ENCODE measurements around the gene SLC35G3. TPM values are rescaled to one million over a fixed set of nuclear protein-coding genes. Genes with fewer than 3 reads are reported as not detected.
"Not testable (repeated sequence)": the region's sequence is repeated elsewhere in the genome, so short reads cannot be mapped to it uniquely, and the experiment has no call there.

The SLC35G3 gene
- total and polyA plus RNA-seq, 2 of the 4 experiments (the other 2 are of a cell fraction) = not detected

DNA sequence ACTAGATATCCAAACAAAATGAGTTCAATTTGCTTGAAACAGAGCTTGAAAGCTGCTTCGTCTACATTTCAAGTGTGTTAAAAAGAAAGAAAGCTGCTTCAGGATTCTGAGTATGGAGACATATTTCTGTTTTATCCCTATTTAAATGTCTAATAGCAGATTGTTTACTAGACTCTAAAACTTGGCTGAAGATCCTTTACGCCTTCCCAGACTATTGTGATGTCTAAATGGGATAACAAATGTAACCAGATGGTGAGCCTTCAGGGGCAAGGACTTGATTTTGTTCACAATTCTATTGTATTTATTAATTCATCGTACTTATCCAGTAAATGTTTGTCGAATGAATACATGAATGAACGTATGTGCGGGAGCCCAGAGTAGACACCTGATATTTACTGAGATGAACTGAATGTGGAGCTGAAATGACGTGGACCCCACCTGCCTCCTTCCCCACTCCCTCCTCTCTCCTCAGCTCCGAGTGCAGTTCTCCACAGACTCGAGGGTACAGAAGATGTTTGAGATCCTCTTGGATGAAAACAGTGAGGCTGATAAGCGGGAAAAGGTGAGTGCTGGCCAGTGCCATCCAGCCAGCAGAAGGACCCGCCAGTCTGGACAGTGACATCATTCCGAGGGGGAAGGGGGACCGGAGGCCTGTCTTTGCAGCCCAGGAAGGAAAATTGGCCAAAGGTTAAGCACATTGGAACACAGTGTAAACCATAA, 41.6 kb downstream of the SLC35G3 start:
- DNase-seq (no peak), ATAC-seq (ENCODE audit: low read depth) (no peak)
- H4K5ac ChIP-seq (ENCODE audit: low read depth, low read length) = no peak overlapping the region
- no peaks in the 10 kb centered on the region for H3K36me3 ChIP-seq (ENCODE audit: control insufficient read depth, insufficient read depth, low read length)
- TF ChIP-seq RCOR1 (IDR thresholded peaks at IDR 0.05; ENCODE audit: insufficient replicate concordance, low read length) = no peak
- H3K27ac ChIP-seq (ENCODE audit: insufficient read depth, low read length) = no peak overlapping the region
- H4K20me1 ChIP-seq (ENCODE audit: insufficient read depth, low read length) = no peaks in the 10 kb centered on the region
- no peaks in the 10 kb centered on the region for H3K79me1 ChIP-seq (ENCODE audit: low read depth in 1 of 2, low read length in 2 of 2)
- H3K4me2 ChIP-seq (ENCODE audit: low read depth, low read length) = no peak overlapping the region
- no peak overlapping the region for H3K9ac ChIP-seq (ENCODE audit: low read depth, low read length)
- BruUV-seq (replicated peaks) = no TSS peak
- no peaks in the 10 kb centered on the region for H3K4me1 ChIP-seq (ENCODE audit: control insufficient read depth, insufficient read depth, low read length)
- no peak overlapping the region for H3K4me3 ChIP-seq (ENCODE audit: insufficient read depth, low read depth, low read length)
- H2BK15ac ChIP-seq (ENCODE audit: low read depth, low read length) = no peak overlapping the region
- no peak overlapping the region for H4K91ac ChIP-seq (ENCODE audit: insufficient read depth, low read depth, low read length)
- peaks cover 27% of the 10 kb centered on the region for H3K27me3 ChIP-seq (ENCODE audit: control insufficient read depth, insufficient read depth, low read length)
- CTCF ChIA-PET = interaction anchor here (0.6 kb wide), 1 partner anchor 1331 kb away, joined by 3 read pairs; no protein-coding TSS in a partner anchor
- intact Hi-C loops (cut with micrococcal nuclease) = no loop called here
- in situ Hi-C loops (cut with MboI; ENCODE audit: low sequenced_read_pairs) = no loop called here
- WGBS, 2 experiments (ENCODE audit: extremely low coverage in 2 of 2, insufficient read length in 1 of 2) = no CpG with 5 or more reads among the region's 13 CpGs
- H3K9me3 ChIP-seq (ENCODE audit: control insufficient read depth, insufficient read depth, low read length) = no peaks in the 10 kb centered on the region
- no peak overlapping the region for H2AK9ac ChIP-seq (replicated peaks; ENCODE audit: low read depth, low read length, poor library complexity)
- no peak overlapping the region for H3K4ac ChIP-seq (ENCODE audit: low read depth, low read length)
- H4K8ac ChIP-seq (ENCODE audit: low read depth in 2 of 2, low read length in 2 of 2) = no peak overlapping the region
- H3K14ac ChIP-seq (replicated peaks; ENCODE audit: low read depth, low read length) = no peak overlapping the region
- H3K18ac ChIP-seq (ENCODE audit: low read depth, low read length) = no peak overlapping the region
- no peak overlapping the region for H2AFZ ChIP-seq (replicated peaks; ENCODE audit: low read length, poor library complexity)
- H2BK5ac ChIP-seq (ENCODE audit: low read depth, low read length, poor library complexity, severe bottlenecking) = no peak overlapping the region
- POLR2A ChIA-PET (ENCODE audit: unreplicated experiment) = no interaction called here
- no peak overlapping the region for H2BK120ac ChIP-seq (ENCODE audit: low read depth, low read length)
- no peak overlapping the region for H3K56ac ChIP-seq (ENCODE audit: extremely low read depth, insufficient read depth, low read length)
- no peak overlapping the region for H3K23ac ChIP-seq (ENCODE audit: low read depth, low read length)
- dilution Hi-C loops (cut with HindIII; ENCODE audit: low sequenced_read_pairs, unreplicated experiment) = no loop called here
- H2BK20ac ChIP-seq (ENCODE audit: low read depth, low read length) = no peak overlapping the region
- H2AK5ac ChIP-seq (ENCODE audit: low read depth, low read length) = no peak overlapping the region
- H3K9me1 ChIP-seq (ENCODE audit: insufficient read depth, low read length) = peaks cover 2% of the 10 kb centered on the region; the same call in 1 of the 2 replicates

DNA sequence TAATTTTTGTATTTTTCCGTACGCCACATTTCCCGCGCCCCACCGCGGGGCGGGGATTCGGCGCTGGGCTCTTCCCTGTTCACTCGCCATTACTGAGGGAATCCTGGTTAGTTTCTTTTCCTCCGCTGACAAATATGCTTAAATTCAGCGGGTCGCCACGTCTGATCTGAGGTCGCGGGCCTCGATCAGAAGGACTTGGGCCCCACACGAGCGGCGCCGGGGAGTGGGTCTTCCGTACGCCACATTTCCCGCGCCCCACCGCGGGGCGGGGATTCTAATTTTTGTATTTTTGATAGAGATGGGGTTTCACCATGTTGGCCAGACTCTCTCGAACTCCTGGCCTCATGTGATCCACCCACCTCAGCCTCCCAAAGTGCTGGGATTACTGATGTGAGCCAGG, 43.1 kb downstream of the SLC35G3 start:
- H3K9me3 ChIP-seq (ENCODE audit: control insufficient read depth, insufficient read depth, low read length); H2BK5ac ChIP-seq (ENCODE audit: low read depth, low read length, poor library complexity, severe bottlenecking); H3K4me1 ChIP-seq (ENCODE audit: control insufficient read depth, insufficient read depth, low read length); CTCF ChIA-PET; H3K18ac ChIP-seq (ENCODE audit: low read depth, low read length); H2AFZ ChIP-seq (replicated peaks; ENCODE audit: low read length, poor library complexity); intact Hi-C loops (cut with micrococcal nuclease); H3K56ac ChIP-seq (ENCODE audit: extremely low read depth, insufficient read depth, low read length); in situ Hi-C loops (cut with MboI; ENCODE audit: low sequenced_read_pairs); H3K79me1 ChIP-seq (ENCODE audit: low read depth in 1 of 2, low read length in 2 of 2); H2BK20ac ChIP-seq (ENCODE audit: low read depth, low read length); H3K9me1 ChIP-seq (ENCODE audit: insufficient read depth, low read length); H3K23ac ChIP-seq (ENCODE audit: low read depth, low read length); H2BK120ac ChIP-seq (ENCODE audit: low read depth, low read length); BruUV-seq (replicated peaks); H3K9ac ChIP-seq (ENCODE audit: low read depth, low read length); H3K4ac ChIP-seq (ENCODE audit: low read depth, low read length); H4K20me1 ChIP-seq (ENCODE audit: insufficient read depth, low read length); ATAC-seq (ENCODE audit: low read depth); DNase-seq; H2AK9ac ChIP-seq (replicated peaks; ENCODE audit: low read depth, low read length, poor library complexity); H3K27ac ChIP-seq (ENCODE audit: insufficient read depth, low read length); H3K36me3 ChIP-seq (ENCODE audit: control insufficient read depth, insufficient read depth, low read length); H3K4me2 ChIP-seq (ENCODE audit: low read depth, low read length); H4K5ac ChIP-seq (ENCODE audit: low read depth, low read length); H4K8ac ChIP-seq (ENCODE audit: low read depth in 2 of 2, low read length in 2 of 2); dilution Hi-C loops (cut with HindIII; ENCODE audit: low sequenced_read_pairs, unreplicated experiment); H3K14ac ChIP-seq (replicated peaks; ENCODE audit: low read depth, low read length); H2AK5ac ChIP-seq (ENCODE audit: low read depth, low read length); H4K91ac ChIP-seq (ENCODE audit: insufficient read depth, low read depth, low read length); H2BK15ac ChIP-seq (ENCODE audit: low read depth, low read length); H3K4me3 ChIP-seq (ENCODE audit: insufficient read depth, low read depth, low read length); POLR2A ChIA-PET (ENCODE audit: unreplicated experiment): not testable (repeated sequence)
- 88% methylated on average over 19 of the region's 29 CpGs; no CpG with 5 or more reads in 1 of the 2 experiments for WGBS, 2 experiments (ENCODE audit: extremely low coverage in 2 of 2, insufficient read length in 1 of 2)
- H3K27me3 ChIP-seq (ENCODE audit: control insufficient read depth, insufficient read depth, low read length) = peaks cover 38% of the 10 kb centered on the region
